Posterior vena cava (tissue), 2 donors: ENCODE measurements around the gene PCDHA7. TPM values are rescaled to one million over a fixed set of nuclear protein-coding genes. Genes with fewer than 3 reads are reported as not detected.
"Not testable (repeated sequence)": the region's sequence is repeated elsewhere in the genome, so short reads cannot be mapped to it uniquely, and the experiment has no call there.

Experiments
- DNase-seq: peaks from one replicate; pipeline ENCODE4 v3.0.0-alpha.2; 2020; ENCODE audit warnings: low spot score
- intact Hi-C, 2 donors: fragments of 100-400 bp; cut with DNase I; formaldehyde crosslinking; loops; one replicate each; pipeline versions ENCODE4 v1.14.1 to v1.14.2; 2022 to 2023
- long read RNA-seq, 2 donors: library from polyadenylated mRNA; unstranded; transcript quantifications; one replicate each; pipeline ENCODE4 v2.0.0, GENCODE V29; 2020 to 2021
- total RNA-seq, 2 donors: library from RNA; stranded (reverse); fragmentation: NEBNext Ultra II Directional; extraction: Animal tissue kit (Norgen Biotek cat#: 25700); gene quantifications; one replicate each; pipeline ENCODE4 v1.2.1, GENCODE V29; 2021
- donor health status: DM: yes; HTN: yes; CAD: no.
- donor health status: DM: yes; HTN: yes; CAD: no.

PCDHA7 gene, protein sequence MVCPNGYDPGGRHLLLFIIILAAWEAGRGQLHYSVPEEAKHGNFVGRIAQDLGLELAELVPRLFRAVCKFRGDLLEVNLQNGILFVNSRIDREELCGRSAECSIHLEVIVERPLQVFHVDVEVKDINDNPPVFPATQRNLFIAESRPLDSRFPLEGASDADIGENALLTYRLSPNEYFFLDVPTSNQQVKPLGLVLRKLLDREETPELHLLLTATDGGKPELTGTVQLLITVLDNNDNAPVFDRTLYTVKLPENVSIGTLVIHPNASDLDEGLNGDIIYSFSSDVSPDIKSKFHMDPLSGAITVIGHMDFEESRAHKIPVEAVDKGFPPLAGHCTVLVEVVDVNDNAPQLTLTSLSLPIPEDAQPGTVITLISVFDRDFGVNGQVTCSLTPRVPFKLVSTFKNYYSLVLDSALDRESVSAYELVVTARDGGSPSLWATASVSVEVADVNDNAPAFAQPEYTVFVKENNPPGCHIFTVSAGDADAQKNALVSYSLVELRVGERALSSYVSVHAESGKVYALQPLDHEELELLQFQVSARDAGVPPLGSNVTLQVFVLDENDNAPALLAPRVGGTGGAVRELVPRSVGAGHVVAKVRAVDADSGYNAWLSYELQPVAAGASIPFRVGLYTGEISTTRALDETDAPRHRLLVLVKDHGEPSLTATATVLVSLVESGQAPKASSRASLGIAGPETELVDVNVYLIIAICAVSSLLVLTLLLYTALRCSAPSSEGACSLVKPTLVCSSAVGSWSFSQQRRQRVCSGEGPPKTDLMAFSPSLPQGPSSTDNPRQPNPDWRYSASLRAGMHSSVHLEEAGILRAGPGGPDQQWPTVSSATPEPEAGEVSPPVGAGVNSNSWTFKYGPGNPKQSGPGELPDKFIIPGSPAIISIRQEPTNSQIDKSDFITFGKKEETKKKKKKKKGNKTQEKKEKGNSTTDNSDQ
- under 1 TPM in 1 of 2 donors, not detected in 1; 0.19 TPM for total RNA-seq
- long read RNA-seq, donor 1 = 0 reads
- long read RNA-seq, donor 2 = 0 reads

DNA sequence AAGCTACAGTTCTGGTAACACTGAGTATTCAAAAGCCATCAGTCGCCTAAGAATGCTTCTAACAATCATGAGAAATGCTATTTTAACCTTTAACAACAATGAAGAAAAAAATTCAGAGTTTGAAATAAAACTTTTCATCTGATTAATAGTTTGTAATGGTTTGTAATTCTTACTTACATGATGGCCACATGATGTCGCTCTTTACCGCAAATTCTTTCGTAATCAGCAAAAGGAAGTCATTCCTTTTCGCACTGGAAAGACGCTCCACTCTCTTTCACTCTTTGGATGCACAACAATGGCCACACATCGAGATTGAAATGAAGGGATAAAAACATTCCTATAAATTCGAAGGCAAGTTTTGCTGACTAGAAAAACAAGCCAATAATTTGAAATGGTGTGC lies at the start of gene PCDHA7:
PCDHA7 (plus strand) TSS at position 277 of the 400 bp plus-strand sequence; CDS start at position 392, 115 bp downstream.
- DNase-seq = no peak
- intact Hi-C loops = no loop called here

DNA sequence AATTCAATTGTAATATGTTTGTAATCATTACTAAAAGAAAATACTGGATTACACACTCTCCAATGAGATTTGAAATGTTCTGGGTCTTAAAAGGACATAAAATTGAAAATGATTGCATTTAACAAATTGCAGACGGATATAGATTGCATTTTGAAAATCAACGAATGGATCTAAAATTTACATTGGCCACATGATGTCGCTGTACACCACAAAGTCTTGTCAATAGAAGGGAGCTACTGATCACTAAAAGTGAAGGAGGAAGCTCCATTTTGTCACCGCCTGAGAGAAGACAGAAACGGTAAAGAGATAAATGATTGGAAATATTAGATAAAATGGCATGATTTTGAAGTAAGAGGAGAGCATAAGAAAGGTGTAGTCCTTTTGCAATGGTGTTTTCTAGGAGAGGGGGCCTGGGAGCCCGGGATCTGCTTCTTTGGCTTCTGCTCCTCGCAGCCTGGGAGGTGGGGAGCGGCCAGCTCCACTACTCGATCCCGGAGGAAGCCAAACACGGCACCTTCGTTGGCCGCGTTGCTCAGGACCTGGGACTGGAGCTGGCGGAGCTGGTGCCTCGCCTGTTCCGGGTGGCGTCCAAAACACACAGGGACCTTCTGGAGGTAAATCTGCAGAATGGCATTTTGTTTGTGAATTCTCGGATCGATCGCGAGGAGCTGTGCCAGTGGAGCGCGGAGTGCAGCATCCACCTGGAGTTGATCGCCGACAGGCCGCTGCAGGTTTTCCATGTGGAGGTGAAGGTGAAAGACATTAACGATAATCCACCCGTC lies 48.0 kb upstream of the PCDHA7 start, which contains the start of gene PCDHA1:
PCDHA1 (plus strand) TSS at position 236 of the 782 bp plus-strand sequence.
- intact Hi-C loops = no loop called here
- DNase-seq = no peak

DNA sequence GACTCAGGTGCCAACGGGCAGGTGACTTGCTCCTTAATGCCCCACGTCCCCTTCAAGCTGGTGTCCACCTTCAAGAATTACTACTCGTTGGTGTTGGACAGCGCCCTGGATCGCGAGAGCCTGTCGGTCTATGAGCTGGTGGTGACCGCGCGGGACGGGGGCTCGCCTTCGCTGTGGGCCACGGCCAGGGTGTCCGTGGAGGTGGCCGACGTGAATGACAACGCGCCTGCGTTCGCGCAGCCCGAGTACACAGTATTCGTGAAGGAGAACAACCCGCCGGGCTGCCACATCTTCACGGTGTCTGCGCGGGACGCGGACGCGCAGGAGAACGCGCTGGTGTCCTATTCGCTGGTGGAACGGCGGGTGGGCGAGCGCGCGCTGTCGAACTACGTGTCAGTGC lies 46.6 kb upstream of the PCDHA7 start:
- intact Hi-C loops, DNase-seq: not testable (repeated sequence)

DNA sequence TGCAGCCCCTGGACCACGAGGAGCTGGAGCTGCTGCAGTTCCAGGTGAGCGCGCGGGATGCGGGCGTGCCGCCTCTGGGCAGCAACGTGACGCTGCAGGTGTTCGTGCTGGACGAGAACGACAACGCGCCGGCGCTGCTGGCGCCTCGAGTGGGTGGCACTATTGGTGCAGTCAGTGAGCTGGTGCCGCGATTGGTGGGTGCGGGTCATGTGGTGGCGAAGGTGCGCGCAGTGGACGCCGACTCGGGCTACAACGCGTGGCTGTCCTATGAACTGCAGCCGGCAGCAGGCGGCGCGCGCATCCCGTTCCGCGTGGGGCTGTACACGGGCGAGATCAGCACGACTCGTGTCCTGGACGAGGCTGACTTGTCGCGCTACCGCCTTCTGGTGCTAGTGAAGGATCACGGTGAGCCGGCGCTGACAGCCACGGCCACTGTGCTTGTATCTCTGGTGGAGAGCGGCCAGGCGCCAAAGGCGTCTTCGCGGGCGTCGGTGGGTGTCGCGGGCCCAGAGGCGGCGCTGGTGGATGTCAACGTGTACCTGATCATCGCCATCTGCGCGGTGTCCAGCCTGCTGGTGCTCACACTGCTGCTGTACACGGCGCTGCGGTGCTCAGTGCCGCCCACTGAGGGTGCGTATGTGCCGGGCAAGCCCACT lies 46.1 kb upstream of the PCDHA7 start:
- DNase-seq, intact Hi-C loops: not testable (repeated sequence)

DNA sequence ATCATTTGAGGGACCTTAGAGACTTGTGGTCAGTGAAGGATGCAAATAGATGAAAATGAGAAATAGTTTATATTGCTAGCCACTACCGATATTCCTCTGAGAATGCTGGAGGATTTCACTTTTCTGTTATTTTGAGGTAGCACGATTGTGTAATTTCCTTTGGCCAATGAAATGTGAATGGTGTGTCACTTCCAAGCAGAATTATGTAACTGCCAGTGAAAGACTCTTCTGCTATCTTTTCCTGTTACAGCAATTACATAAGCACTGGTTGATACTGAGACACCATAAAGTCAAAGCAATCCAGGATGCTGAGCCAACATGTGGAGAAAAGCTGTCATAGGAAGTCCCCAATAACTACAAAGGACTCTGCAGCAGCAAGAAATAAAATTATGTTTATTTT lies 43.0 kb upstream of the PCDHA7 start:
- DNase-seq = no peak
- intact Hi-C loops = no loop called here

DNA sequence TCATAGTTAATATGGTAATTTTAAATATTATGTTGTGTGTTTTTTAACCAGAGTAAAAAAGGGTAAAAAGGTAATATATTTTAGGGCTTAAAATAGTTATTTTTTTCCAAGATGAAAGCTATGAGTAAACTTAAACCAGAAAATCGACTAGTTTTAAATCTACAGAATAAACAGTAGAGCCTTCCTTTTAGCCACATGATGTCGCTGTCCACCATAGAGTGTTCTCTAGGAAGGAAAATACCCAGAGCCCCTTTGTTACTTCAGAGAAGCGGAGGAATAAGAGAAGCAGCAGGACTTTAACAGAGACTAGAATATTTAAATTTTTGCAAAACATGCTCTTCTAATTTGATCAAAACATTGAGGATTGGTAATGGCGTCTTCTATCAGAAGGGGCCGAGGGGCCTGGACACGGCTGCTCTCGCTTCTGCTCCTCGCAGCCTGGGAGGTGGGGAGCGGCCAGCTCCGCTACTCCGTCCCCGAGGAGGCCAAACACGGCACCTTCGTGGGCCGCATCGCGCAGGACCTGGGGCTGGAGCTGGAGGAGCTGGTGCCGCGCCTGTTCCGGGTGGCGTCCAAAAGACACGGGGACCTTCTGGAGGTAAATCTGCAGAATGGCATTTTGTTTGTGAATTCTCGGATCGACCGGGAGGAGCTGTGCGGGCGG lies 39.3 kb upstream of the PCDHA7 start, which contains the start of gene PCDHA2:
PCDHA2 (plus strand) TSS at position 258 of the 664 bp plus-strand sequence.
- DNase-seq = no peak
- intact Hi-C loops = no loop called here

DNA sequence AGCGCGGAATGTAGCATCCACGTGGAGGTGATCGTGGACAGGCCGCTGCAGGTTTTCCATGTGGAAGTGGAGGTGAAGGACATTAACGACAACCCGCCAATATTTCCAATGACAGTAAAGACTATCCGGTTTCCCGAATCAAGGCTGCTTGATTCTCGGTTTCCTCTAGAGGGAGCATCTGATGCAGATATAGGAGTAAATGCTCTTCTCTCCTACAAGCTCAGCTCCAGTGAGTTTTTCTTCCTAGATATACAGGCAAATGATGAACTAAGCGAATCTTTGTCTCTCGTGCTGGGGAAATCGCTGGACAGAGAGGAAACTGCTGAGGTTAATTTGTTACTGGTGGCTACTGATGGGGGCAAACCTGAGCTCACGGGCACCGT lies 38.8 kb upstream of the PCDHA7 start:
- intact Hi-C loops = no loop called here
- no peak for DNase-seq

DNA sequence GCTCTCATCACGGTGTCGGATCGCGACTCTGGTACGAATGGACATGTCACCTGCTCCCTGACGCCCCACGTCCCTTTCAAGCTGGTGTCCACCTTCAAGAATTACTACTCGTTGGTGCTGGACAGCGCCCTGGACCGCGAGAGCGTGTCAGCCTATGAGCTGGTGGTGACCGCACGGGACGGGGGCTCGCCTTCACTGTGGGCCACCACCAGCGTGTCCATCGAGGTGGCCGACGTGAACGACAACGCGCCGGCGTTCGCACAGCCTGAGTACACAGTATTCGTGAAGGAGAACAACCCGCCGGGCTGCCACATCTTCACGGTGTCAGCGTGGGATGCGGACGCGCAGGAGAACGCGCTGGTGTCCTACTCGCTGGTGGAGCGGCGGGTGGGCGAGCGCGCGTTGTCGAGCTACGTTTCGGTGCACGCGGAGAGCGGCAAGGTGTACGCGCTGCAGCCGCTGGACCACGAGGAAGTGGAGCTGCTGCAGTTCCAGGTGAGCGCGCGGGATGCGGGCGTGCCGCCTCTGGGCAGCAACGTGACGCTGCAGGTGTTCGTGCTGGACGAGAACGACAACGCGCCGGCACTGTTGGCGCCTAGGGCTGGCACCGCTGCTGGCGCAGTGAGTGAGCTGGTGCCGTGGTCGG lies 37.9 kb upstream of the PCDHA7 start:
- intact Hi-C loops = not testable (repeated sequence)
- DNase-seq = peak; percentile 76

DNA sequence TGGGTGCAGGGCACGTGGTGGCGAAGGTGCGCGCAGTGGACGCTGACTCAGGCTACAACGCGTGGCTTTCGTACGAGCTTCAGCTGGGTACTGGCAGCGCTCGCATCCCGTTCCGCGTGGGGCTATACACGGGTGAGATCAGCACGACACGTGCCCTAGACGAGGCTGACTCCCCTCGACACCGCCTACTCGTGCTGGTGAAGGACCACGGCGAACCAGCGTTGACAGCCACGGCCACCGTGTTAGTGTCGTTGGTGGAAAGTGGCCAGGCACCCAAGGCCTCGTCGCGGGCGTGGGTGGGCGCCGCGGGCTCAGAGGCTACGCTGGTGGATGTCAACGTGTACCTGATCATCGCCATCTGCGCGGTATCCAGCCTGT lies 37.4 kb upstream of the PCDHA7 start:
- peak; percentile 77 for DNase-seq
- intact Hi-C loops = no loop called here

DNA sequence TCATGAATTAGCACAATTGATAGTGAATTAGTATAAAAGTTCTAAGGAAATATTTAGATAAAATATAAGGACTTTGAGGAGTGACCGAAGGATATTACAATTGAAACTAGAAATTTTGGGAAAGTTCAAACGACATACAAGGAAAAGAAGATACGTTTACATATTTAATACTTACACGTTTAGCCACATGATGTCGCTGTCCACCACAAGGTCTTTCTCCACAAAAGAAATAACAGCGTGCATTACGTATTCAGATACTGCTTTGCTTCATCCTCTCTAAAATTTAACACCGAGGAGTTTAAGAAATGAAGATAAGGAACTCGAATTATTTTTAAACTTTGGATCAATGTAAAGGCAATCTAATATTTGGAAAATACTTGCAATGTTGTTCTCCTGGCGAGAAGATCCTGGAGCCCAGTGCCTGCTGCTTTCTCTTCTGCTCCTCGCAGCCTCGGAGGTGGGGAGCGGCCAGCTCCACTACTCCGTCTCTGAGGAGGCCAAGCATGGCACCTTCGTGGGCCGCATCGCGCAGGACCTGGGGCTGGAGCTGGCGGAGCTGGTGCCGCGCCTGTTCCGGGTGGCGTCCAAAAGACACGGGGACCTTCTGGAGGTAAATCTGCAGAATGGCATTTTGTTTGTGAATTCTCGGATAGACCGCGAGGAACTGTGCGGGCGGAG lies 33.1 kb upstream of the PCDHA7 start, which contains the start of gene PCDHA3:
PCDHA3 (plus strand) TSS at position 242 of the 678 bp plus-strand sequence.
- intact Hi-C loops = no loop called here
- DNase-seq = no peak

DNA sequence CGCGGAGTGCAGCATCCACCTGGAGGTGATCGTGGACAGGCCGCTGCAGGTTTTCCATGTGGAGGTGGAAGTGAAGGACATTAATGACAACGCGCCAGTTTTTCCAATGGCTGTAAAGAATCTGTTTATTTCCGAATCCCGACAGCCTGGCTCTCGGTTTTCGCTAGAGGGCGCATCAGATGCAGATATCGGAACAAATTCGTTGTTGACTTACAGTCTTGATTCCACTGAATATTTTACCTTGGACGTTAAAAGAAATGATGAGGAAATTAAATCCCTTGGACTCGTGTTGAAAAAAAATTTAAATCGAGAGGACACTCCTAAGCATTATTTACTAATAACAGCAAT lies 32.6 kb upstream of the PCDHA7 start:
- DNase-seq = no peak
- intact Hi-C loops = no loop called here

DNA sequence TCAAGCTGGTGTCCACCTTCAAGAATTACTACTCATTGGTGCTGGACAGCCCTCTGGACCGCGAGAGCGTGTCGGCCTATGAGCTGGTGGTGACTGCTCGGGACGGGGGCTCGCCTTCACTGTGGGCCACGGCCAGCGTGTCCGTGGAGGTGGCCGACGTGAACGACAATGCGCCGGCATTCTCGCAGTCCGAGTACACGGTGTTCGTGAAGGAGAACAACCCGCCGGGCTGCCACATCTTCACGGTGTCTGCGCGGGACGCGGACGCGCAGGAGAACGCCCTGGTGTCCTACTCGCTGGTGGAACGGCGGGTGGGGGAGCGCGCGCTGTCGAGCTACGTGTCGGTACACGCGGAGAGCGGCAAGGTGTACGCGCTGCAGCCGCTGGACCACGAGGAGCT lies 31.7 kb upstream of the PCDHA7 start:
- intact Hi-C loops, DNase-seq: not testable (repeated sequence)

DNA sequence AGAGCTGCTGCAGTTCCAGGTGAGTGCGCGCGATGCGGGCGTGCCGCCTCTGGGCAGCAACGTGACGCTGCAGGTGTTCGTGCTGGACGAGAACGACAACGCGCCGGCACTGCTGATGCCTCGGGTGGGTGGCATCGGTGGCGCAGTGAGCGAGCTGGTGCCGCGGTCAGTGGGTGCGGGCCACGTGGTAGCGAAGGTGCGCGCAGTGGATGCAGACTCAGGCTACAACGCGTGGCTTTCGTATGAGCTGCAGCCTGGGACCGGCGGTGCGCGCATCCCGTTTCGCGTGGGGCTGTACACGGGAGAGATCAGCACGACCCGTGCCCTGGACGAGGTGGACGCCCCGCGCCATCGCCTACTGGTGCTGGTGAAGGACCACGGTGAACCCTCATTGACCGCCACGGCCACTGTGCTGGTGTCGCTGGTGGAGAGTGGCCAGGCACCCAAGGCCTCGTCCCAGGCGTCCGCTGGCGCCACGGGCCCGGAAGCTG lies 31.2 kb upstream of the PCDHA7 start:
- DNase-seq = no peak
- intact Hi-C loops = no loop called here

DNA sequence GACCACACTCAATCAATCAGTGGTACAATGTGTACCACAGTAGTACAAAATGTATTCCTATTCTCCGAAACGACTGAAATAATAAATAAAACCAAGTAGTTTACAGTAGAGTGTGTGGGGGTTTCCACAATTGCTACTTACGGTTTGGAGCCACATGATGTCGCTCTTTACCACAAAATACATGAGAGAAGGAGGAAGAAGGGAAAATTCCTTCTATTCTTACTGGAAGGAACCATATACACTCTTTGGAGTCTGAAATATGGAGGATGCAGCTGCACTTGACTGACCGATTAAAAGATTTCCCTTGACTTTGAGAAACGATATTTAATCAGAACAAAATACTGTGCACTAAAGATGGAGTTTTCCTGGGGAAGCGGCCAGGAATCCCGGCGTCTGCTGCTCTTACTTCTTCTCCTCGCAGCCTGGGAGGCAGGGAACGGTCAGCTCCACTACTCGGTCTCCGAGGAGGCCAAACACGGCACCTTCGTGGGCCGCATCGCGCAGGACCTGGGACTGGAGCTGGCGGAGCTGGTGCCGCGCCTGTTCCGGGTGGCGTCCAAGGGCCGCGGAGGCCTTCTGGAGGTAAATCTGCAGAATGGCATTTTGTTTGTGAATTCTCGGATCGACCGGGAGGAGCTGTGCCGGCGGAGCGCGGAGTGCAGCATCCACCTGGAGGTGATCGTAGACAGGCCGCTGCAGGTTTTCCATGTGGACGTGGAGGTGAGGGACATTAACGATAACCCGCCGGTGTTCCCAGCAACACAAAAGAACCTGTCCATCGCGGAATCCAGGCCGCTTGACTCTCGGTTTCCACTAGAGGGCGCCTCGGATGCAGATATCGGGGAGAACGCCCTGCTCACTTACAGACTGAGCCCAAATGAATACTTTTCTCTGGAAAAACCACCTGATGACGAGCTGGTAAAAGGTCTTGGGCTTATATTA lies 27.0 kb upstream of the PCDHA7 start, which contains the start of gene PCDHA4:
PCDHA4 (plus strand) TSS at position 235 of the 942 bp plus-strand sequence.
- DNase-seq = no peak
- intact Hi-C loops = no loop called here

DNA sequence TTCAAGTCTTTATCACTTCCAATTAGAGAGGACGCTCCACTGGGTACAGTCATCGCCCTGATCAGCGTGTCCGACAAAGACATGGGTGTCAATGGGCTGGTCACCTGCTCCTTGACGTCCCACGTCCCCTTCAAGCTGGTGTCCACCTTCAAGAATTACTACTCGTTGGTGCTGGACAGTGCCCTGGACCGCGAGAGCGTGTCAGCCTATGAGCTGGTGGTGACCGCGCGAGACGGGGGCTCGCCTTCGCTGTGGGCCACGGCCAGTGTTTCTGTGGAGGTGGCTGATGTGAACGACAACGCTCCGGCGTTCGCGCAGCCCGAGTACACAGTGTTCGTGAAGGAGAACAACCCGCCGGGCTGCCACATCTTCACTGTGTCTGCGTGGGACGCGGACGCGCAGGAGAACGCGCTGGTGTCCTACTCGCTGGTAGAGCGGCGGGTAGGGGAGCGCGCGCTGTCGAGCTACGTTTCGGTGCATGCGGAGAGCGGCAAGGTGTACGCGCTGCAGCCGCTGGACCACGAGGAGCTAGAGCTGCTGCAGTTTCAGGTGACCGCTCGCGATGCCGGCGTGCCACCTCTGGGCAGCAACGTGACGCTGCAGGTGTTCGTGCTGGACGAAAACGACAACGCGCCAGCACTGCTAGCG lies 25.7 kb upstream of the PCDHA7 start:
- intact Hi-C loops, DNase-seq: not testable (repeated sequence)
